ENCODE measurements around the gene PKDCC.
"Not testable (repeated sequence)": the region's sequence is repeated elsewhere in the genome, so short reads cannot be mapped to it uniquely, and the experiment has no call there.

Gene PKDCC

DNA sequence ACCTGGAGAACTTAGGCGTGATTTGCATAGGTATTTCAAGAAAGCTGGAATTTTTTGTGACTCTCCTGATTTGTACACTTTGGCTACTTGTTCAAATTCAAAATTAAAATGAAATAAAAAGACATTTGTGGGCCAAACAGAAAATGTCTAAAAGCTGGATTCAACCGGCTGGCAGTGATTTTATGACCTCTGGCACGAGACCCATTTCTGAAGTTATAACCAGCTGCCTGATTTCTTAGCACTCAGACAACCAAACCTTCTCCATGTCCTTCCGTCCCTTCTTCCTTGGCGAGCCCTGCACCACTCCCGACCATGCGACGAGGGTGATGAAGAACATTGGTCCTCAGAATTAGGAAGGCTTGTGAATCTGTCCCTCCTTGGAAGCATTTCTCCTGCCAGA, 19.7 kb downstream of the PKDCC start:
- DNase-seq, result no peak

- DNase-seq, result no peak
Measured at GRCh38 chr2:42068571-42069178, 20.9 kb downstream of the PKDCC start.

DNA sequence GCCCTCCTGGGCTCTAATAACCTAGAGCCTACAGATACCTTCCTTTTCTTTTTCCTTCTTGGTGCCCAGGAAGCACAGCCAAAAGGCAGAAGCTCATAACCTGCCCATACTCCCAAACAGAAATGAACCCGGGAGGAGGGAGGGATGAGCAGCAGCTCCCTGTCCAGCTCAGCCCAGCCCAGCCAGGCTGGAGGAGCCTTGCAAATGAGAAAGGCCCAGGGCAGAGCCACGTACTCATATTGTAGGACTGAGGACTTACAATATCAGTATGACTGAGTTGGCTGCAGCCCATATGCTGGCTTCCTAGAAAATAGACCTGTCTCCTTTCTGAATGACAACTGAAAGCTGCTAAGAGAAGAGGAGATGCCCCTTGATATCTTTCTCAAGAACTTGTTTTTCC, 21.7 kb downstream of the PKDCC start:
- no peak for DNase-seq

GRCh38 chr2:42071791-42072190, 24.0 kb downstream of the PKDCC start:
- no peak for DNase-seq

DNA sequence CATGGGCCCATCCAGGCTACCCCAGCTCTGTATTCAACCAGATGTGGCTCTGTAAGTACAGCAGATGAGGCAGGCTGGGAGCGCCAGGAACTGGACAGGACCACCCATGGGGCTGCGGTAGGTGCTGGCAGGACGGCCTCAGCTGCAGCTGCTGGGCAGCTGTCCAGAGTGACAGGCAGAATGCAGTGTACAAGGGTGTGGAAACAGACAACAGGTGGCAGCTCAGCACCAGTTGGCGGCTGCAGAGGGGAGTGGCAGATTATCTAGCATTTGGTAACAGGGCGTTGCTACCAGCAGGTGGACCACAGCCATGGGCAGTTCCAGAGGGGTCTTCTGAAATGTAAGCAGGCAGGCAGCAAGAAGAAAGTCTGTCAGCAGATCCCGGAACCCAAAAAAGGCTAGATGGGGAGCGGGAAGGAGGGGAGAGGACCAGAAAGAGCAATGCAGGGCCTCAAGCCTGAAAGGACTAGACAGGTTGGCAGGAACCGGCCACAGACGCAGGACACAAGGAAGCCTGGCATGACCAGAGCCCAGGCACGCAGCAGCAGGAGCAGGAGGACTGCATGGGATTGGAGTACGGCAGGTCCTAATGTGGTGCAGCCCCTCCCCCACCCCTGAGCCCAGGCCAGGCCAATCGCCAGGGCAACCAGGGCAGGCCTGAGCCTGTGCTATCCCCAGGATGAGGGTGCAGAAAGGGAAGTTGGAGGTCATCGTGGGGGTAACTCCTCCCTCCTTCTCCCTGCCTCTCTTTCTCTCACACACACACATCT, 24.7 kb downstream of the PKDCC start:
- DNase-seq, result no peak

DNA sequence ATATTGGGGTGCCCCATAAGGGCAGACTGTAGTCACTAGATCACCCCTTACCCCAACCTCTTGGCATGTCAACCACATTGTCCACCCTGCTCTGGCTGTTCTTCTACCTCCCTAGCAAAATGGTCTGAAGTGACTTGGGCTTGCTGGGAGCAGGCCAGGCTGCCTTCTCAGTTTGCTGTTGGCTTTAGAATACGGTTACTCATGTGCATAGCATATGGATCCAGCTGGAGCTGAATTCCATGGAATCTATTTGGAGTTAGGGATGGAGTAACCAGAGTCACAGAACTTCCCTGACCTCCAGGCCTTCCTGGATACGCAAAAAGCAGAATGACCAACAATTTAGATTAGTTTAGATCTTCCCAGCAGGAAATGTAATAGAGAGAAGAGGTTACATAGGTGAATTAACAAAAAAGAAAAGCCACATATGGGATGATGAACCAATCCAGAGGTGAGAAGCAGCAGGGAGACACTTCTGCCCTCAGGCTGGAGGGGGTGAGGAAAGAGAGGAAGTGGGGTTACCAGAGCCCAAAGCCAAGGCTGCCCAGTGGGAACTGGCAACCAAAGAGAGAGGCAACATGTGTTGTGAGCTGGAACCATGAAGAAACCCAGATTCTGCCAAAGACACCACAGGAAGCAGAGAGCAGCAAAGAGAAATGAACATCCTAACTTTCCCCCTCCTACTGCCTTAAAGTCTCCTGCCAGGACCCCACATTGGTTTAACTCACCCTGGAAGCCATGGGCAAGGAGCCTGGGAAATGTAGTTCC, 26.1 kb downstream of the PKDCC start:
- DNase-seq, result no peak

- DNase-seq, result no peak
Measured at GRCh38 chr2:42074661-42075060, 26.8 kb downstream of the PKDCC start.

DNA sequence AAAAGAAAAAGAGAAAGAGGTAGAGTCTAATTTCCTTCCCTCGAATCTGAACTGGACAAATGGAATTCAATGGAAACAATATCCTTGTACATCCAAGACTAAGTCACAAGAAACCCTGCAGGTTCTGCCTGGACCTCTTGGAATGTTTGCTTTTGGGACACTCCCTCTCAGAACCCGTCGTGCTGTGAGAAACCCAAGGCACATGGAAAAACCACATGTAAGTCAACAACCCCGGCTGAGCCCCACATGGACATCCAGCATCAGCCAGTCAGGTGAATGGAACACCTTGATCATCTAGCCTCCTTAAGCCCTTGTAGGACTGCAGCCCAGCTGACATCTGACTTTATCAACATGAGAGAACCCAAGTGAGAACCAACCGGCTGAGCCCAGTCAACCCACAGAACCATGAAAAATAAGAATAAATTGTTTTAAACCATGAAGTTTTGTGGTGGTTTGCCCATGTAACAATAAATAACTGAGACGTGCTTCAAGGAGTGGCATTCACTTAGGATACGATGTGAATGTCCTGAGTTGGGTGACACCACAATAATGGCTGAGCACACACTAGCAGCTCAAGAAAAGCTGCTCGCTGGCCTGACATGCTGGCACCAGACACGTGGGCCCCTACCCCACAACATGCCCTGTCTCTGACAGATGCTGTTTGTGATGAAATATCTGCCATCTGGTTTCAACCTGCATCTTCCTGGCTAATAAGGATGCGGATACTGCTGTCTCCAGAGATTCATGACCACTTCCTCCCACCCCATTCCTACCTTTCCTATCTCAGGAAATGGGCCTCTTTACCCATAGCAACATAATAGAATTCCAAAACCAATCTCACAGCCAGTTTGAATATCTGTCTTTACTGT, 28.8 kb downstream of the PKDCC start:
- no peak for DNase-seq

DNA sequence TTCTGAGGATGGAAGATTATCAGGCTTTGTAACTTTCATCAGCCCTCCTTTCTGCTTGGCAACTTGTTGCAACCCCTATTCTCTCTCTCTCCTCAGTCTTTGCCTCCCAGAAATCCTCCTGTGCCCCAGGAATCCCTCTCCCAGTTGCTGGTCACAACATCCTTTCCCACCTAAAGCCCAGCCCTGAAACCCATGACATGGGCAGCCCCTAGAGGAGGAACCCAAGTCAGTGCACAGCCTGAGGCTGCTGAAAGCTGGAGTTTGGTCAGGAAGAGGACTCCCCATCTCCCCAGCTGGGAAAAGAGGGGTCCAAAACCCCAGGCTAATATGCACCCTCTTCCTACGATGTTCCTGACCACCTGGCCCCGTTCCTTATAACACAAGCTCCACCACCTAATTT, 29.5 kb downstream of the PKDCC start:
- no peak for DNase-seq

- DNase-seq, result no peak
Measured at GRCh38 chr2:42079737-42080287, 32.0 kb downstream of the PKDCC start.

- not testable (repeated sequence) for DNase-seq
Measured at GRCh38 chr2:42081151-42081550, 33.3 kb downstream of the PKDCC start.

GRCh38 chr2:42082016-42082415, 34.2 kb downstream of the PKDCC start:
- no peak for DNase-seq

DNA sequence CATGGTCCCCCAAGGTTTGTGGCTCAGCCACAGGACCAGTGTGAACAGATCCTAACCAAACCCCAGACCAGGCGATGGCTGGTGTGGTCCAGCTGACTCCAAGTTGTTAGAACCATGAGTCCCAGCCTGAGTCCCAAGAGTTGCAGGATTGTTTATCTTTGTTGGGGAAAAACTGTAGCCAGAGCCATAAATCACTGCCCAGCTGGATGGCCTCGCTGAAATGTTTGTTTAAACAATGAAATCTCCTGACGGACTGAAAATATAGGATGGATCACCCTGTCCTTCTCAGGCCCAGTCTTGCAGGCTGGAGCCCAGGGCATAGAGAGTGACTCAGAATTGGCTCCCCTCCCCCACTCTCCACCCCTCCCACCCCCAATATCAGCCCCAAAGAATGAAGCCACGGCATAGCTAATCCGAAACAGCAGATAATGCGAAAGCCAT, 36.4 kb downstream of the PKDCC start:
- DNase-seq, result no peak

DNA sequence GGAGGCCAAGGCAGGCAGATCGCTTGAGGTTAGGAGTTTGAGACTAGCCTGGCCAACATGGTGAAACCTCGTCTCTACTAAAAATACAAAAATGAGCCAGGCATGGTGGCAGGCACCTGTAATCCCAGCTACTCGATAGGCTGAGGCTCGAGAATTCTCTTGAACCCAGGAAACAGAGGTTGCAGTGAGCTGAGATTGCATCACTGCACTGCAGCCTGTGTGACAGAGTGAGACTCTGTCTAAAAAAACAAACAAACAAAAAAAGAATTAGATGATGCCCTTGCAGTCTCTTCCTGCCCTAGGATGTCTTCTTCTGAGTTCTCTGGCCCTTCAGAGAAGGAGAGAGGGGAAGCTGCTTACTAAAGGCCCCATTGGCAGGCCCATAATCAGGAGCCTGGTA, 37.2 kb downstream of the PKDCC start:
- DNase-seq, result not testable (repeated sequence)

DNA sequence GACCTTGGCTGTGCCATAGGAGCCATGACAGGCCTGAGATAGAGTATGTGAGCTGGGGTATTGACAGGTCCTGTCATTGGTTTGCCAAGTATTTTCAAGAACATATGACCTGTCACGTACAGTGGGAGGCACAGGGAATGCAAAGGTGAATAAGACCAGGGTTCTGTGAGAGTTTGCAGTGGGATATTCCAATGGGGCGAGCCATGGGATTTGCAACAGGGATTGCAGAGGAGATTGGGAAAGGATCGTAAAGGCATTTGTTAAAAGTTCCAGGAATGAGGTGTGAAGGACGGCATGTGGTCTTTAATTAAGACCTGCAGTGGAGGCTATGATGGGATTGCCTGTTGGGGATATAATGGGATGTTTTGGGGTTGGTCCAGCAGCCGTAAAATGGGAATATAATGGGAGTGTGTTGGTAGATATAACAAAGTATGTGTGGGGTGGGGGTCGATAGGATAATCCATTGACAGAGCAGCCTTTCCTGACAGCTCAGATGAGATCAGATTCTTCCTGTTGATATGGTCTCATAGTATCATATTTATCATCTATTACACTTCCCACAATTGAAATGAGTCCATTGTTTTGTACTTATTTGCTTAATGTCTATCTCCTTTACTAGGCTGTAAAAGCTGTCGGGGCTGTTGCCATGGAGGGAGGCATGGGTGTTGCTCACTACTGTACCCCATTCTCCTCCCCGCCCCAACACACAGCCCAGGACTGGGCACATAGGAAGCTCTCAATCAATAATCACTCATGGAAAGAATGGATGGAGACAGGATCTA, 38.1 kb downstream of the PKDCC start:
- DNase-seq, result no peak

DNA sequence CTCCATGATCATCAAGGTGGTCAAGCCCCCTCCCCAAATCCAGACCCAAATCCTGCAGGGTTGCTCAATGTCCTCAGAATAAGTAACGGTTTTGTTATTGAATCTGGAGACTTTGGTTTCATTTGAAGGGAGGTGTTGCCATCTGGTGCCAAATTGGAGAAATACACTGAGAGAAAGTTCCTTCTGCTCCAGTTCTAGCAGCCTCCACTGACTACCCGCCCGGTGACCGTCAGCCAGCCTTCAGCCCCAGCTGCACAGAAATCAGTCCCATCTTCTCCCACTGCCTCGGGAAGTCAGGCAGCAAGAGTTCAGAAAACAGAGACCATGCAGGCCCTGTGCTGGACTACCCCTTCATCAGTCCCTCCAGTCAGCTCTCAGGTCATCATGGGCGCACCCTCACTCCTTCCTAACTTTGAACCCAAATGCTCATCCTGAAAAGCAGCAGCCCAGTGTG, 38.7 kb downstream of the PKDCC start:
- no peak for DNase-seq

GRCh38 chr2:42087137-42087856, 39.5 kb downstream of the PKDCC start:
- DNase-seq, result no peak

- no peak for DNase-seq
Measured at GRCh38 chr2:42087857-42088195, 40.0 kb downstream of the PKDCC start.

DNA sequence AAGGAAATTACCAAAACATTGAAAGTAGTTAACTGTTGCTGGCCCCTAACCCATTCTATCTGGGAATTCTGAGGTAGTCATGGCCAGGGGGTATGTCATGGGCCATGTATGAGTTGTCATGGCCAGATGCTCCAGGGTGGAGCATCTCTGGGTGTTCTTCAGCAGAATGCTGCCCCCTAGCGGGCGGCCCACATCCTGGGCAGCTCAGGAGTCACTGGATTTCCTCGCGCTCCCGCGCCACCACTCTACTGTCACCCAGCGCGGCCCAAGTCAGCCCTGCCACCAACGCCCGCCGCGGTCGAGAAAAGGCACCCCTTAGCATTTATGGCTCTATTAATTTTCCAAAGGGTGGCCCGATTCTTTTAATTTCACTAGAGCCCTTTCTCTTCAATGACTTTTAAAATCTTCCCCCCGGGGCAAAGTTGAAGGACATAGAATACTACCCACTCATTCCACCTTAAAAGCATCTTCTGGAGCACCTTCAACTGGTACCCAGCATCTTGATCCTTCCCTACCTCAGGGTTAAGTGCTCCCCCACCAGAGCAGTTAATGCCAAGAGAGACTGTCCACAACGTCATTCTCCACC, 41.6 kb downstream of the PKDCC start:
- DNase-seq, result peak; percentile 70

DNA sequence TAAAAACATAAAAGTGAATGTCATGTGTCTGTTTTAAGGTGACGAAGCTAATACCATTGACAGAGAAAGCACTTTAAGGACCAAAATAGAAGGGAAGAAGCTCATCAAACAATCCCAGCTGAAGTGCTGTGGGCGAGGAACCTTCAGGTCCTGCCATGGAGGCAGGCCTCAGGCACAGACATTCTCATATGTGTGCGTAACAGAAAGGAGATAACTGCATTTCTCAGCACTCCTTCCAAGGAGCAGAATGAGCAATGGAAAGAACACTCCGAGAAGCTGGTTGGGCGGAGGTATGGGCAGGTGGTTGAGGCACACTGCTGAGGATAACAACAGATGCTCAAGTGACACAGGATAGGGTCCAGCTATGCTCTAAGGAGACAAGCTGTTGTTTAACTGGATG, 42.4 kb downstream of the PKDCC start:
- no peak for DNase-seq

DNA sequence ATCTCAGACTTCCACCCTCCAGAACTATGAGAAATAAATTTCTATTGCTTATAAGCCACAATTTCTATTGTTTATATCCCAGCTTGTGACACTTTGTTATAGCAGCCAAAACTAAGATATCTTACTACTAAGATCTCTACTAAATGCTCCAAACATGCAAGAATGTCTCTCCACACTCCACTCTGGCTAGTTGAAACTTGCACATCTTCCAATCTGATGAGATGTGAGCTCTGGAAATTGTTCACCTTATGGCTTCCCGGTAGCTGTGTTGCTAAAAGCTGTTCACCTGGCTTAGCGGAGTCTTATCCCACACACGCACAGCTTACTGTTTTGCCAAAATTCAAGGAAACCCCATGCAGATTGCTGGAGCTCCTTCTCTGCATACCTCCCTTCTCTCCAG, 43.9 kb downstream of the PKDCC start:
- DNase-seq, result no peak
